GM18907 (cell line): ENCODE results near the gene FAM234A.
"Not testable (repeated sequence)": the region's sequence is repeated elsewhere in the genome, so short reads cannot be mapped to it uniquely, and the experiment has no call there.

Source experiments
- ATAC-seq: cut with Tn5 transposase; IDR thresholded peaks from one replicate; pipeline ENCODE4 v1.9.1; 2021; ENCODE audit warnings: mild to moderate bottlenecking, moderate library complexity; ENCODE audit not compliant: unreplicated experiment

Gene FAM234A

GRCh38 chr16:230351-230750, 4.3 kb upstream of the FAM234A start:
- not testable (repeated sequence) for ATAC-seq

- ATAC-seq = no peak
These were observed 3.7 kb upstream of the FAM234A start for GRCh38 chr16:230949-231348.

- ATAC-seq = no peak
These were observed 5.3 kb downstream of the FAM234A start for GRCh38 chr16:239948-240277.

- no peak for ATAC-seq
These were observed 5.9 kb downstream of the FAM234A start for GRCh38 chr16:240559-240958.

GRCh38 chr16:242281-242680, 7.7 kb downstream of the FAM234A start:
- ATAC-seq = no peak

GRCh38 chr16:243348-243747, 8.7 kb downstream of the FAM234A start:
- ATAC-seq = no peak

GRCh38 chr16:245105-245504, 10.5 kb downstream of the FAM234A start:
- ATAC-seq = no peak

GRCh38 chr16:247027-247426, 12.4 kb downstream of the FAM234A start:
- ATAC-seq = no peak

GRCh38 chr16:249431-249830, 14.8 kb downstream of the FAM234A start:
- ATAC-seq = no peak

GRCh38 chr16:252366-253337, 18.0 kb downstream of the FAM234A start:
- ATAC-seq = no peak

GRCh38 chr16:253833-254232, 19.2 kb downstream of the FAM234A start:
- no peak for ATAC-seq

GRCh38 chr16:254461-254860, 19.8 kb downstream of the FAM234A start:
- no peak for ATAC-seq

GRCh38 chr16:255183-255582, 20.6 kb downstream of the FAM234A start:
- no peak for ATAC-seq

- ATAC-seq = not testable (repeated sequence)
These were observed 23.5 kb downstream of the FAM234A start for GRCh38 chr16:258091-258490.

- ATAC-seq = no peak
These were observed 24.6 kb downstream of the FAM234A start for GRCh38 chr16:259226-259625.

GRCh38 chr16:259814-260253, 25.2 kb downstream of the FAM234A start:
- no peak for ATAC-seq

- no peak for ATAC-seq
These were observed 25.7 kb downstream of the FAM234A start for GRCh38 chr16:260326-260725.

GRCh38 chr16:261031-261691, 26.5 kb downstream of the FAM234A start:
- no peak for ATAC-seq

- ATAC-seq = no peak
These were observed 27.6 kb downstream of the FAM234A start for GRCh38 chr16:262121-262745.

GRCh38 chr16:263182-263774, 28.7 kb downstream of the FAM234A start:
- no peak for ATAC-seq

- no peak for ATAC-seq
These were observed 29.3 kb downstream of the FAM234A start for GRCh38 chr16:263944-264343.
